D721Med (cell line): ENCODE measurements around the gene OSTN.

Source experiments
- DNase-seq: peaks from one replicate; pipeline ENCODE4 v3.0.0; 2011; ENCODE audit warnings: low spot score; ENCODE audit not compliant: insufficient read length
- FAIRE-seq: peaks from 2 replicates; lab custom pipeline; 2011; peaks lifted over from hg19 to GRCh38; lab: Jason Lieb, UNC
- TF ChIP-seq, protein P1 (sequence below): IDR thresholded peaks from 2 replicates; pipeline ENCODE4 v1.5.1; 2012; ENCODE audit warnings: mild to moderate bottlenecking, control low read depth; ENCODE audit not compliant: insufficient read depth; ENCODE audit errors: missing control alignments

Gene OSTN

DNA sequence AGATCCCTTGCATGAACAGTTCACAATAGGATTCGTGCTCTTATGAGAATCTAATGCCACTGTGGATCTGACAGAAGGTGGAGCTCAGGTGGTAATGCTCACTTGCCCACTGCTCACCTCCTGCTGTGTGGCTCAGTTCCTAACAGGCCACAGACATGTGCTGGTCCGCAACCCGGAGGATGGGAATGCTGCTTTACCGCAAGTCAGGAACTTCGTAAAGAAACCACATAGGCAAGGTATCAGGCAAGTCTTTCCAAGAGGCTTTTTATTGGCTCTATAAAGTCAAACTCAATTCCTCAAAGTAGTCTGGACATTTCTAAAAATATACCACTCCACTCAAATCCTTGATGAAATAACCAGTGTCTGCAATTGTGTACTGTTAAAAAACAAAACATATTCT is 56.1 kb downstream of the OSTN start:
- TF ChIP-seq, protein P1, sequence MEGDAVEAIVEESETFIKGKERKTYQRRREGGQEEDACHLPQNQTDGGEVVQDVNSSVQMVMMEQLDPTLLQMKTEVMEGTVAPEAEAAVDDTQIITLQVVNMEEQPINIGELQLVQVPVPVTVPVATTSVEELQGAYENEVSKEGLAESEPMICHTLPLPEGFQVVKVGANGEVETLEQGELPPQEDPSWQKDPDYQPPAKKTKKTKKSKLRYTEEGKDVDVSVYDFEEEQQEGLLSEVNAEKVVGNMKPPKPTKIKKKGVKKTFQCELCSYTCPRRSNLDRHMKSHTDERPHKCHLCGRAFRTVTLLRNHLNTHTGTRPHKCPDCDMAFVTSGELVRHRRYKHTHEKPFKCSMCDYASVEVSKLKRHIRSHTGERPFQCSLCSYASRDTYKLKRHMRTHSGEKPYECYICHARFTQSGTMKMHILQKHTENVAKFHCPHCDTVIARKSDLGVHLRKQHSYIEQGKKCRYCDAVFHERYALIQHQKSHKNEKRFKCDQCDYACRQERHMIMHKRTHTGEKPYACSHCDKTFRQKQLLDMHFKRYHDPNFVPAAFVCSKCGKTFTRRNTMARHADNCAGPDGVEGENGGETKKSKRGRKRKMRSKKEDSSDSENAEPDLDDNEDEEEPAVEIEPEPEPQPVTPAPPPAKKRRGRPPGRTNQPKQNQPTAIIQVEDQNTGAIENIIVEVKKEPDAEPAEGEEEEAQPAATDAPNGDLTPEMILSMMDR, result no peak
- no peak for DNase-seq
- no peak for FAIRE-seq

- DNase-seq, result no peak
- TF ChIP-seq, protein P1, result no peak
- FAIRE-seq, result no peak
Observed at GRCh38 chr3:191256405-191256804, 57.4 kb downstream of the OSTN start.

DNA sequence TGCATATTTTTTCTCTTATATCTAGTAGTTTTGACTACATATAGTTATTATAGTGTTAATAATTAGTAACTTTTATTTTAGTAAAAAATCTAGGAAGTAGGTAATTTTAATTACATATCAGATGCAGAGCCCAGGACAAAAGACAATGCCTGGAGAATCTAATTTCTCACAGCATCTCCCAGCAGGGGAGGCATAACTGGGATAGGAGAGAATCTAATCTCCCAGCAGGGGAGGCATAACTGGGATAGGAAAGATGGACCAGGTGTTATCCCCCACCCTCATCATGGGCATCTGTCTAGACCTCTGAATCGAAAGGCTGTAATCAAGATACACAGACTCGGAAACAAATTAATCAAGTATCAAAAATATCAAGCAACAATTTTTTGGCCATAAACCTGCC is 58.2 kb downstream of the OSTN start:
- TF ChIP-seq, protein P1, result no peak
- peak; percentile 56 for FAIRE-seq

GRCh38 chr3:191259486-191259885 is 60.4 kb downstream of the OSTN start:
- no peak for FAIRE-seq
- no peak for DNase-seq
- TF ChIP-seq, protein P1, result no peak

More for the DNA sequence above, 58.2 kb downstream of the OSTN start:
- DNase-seq, result no peak

- TF ChIP-seq, protein P1, result no peak
- FAIRE-seq (no peak), DNase-seq (no peak)
Observed at GRCh38 chr3:191260431-191261303, 61.6 kb downstream of the OSTN start.

- TF ChIP-seq, protein P1, result no peak
- FAIRE-seq (no peak), DNase-seq (no peak)
Observed at GRCh38 chr3:191261304-191261638, 62.2 kb downstream of the OSTN start.

GRCh38 chr3:191262650-191263049 is 63.6 kb downstream of the OSTN start:
- DNase-seq (no peak), FAIRE-seq (peak; percentile 63)
- TF ChIP-seq, protein P1, result no peak
